Mesendoderm (in vitro differentiated cells): ENCODE measurements around the gene PLET1.

Source experiments
- DNase-seq: peaks from one replicate; pipeline ENCODE4 v3.0.0; 2013
- H2AK5ac ChIP-seq: 2 replicates; pipeline ENCODE4 v1.6.1; 2013; ENCODE audit warnings: low read length, inconsistent platforms
- H2BK120ac ChIP-seq: 2 replicates; pipeline ENCODE4 v1.6.1; 2013; ENCODE audit warnings: low read depth, mild to moderate bottlenecking, low read length, moderate library complexity, mixed read lengths
- H2BK15ac ChIP-seq: replicated peaks from 2 replicates; pipeline ENCODE4 v1.6.1; 2013; ENCODE audit warnings: low read depth, mild to moderate bottlenecking, moderate library complexity
- H2BK5ac ChIP-seq: 2 replicates; pipeline ENCODE4 v1.6.1; 2013; ENCODE audit warnings: low read length, inconsistent platforms
- H3K18ac ChIP-seq: 2 replicates; pipeline ENCODE4 v1.6.1; 2013; ENCODE audit warnings: mild to moderate bottlenecking, low read length, mixed read lengths
- H3K23ac ChIP-seq: one replicate; pipeline ENCODE4 v1.6.1; 2013; ENCODE audit warnings: low read length
- H3K27ac ChIP-seq: 2 replicates; pipeline ENCODE4 v1.5.1; 2013; ENCODE audit warnings: low read depth, mild to moderate bottlenecking, inconsistent platforms, low read length, moderate library complexity
- H3K27me3 ChIP-seq: 2 replicates; pipeline ENCODE4 v1.6.1; 2013; ENCODE audit warnings: low read length, control low read depth, mild to moderate bottlenecking, inconsistent platforms; ENCODE audit not compliant: insufficient read depth, poor library complexity
- H3K36me3 ChIP-seq: 2 replicates; pipeline ENCODE4 v1.6.1; 2013; ENCODE audit warnings: low read length, inconsistent platforms; ENCODE audit not compliant: control insufficient read depth, insufficient read depth
- H3K4ac ChIP-seq: one replicate; pipeline ENCODE4 v1.6.1; 2013; ENCODE audit warnings: low read depth, mild to moderate bottlenecking, low read length, moderate library complexity
- H3K4me1 ChIP-seq: 2 replicates; pipeline ENCODE4 v1.6.1; 2013; ENCODE audit warnings: low read depth, low read length, inconsistent platforms; ENCODE audit not compliant: control insufficient read depth
- H3K4me2 ChIP-seq: 2 replicates; pipeline ENCODE4 v1.6.1; 2013; ENCODE audit warnings: low read length
- H3K4me3 ChIP-seq: 2 replicates; pipeline ENCODE4 v1.5.1; 2013; ENCODE audit warnings: mild to moderate bottlenecking, low read length
- H3K56ac ChIP-seq: one replicate; pipeline ENCODE4 v1.6.1; 2013; ENCODE audit warnings: low read length
- H3K79me1 ChIP-seq: 2 replicates; pipeline ENCODE4 v1.6.1; 2013; ENCODE audit warnings: low read length, inconsistent platforms
- H3K79me2 ChIP-seq: 2 replicates; pipeline ENCODE4 v1.6.1; 2013; ENCODE audit warnings: mild to moderate bottlenecking, low read length; ENCODE audit not compliant: control insufficient read depth, insufficient read depth
- H3K9ac ChIP-seq: 2 replicates; pipeline ENCODE4 v1.6.1; 2013; ENCODE audit warnings: low read length, inconsistent platforms
- H4K5ac ChIP-seq: one replicate; pipeline ENCODE4 v1.6.1; 2013; ENCODE audit warnings: low read length
- H4K8ac ChIP-seq: one replicate; pipeline ENCODE4 v1.6.1; 2013; ENCODE audit warnings: low read depth, mild to moderate bottlenecking, control low read depth, low read length, moderate library complexity
- WGBS: extraction: QIAGEN DNeasy Blood & Tissue Kit; methylation state at CpG from one replicate; pipeline ENCODE4 v1.1.7; 2013; ENCODE audit warnings: low lambda C conversion rate, missing lambda C conversion rate; ENCODE audit not compliant: insufficient coverage; ENCODE audit errors: extremely low coverage; 5-methylcytosine and 5-hydroxymethylcytosine counted together

PLET1 gene

DNA sequence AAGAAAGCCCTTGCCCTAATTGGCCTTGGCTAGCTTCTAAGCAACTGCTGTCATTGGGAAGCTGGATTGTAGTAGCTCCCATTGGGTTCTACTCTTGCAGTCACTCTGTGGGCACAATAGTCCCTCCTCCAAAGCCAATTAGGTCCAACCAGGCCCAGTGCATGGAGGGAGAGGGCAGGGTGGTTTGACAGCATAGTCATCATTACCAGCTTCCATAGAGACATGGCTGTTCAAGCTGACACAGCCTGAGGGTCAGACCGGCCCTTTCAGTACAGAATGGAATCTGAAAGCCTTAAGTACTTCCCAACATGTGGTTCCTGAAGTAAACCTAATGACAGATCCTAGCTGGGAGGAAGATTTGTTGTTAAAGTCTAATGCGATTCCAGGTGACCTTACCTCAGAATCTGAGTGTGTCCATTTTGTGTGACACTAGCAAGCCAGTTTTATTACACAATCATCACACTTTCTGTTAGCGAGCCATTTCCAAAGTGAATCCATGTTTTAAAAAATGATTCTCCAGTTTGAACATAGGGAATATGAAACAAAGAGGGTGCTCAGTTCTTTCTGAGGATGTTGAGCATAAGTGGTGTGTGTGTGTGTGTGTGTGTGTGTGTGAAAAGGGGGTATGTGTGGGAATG, 6.9 kb downstream of the PLET1 start:
- Histone ChIP-seq H3K36me3 (no peaks in the 10 kb centered on the region), H4K5ac (no peak overlapping the region), H3K23ac (no peak overlapping the region), H2BK15ac (no peak overlapping the region), H3K9ac (no peak overlapping the region), H3K4ac (no peak overlapping the region), H3K27ac (no peak overlapping the region), H2AK5ac (no peak overlapping the region), H3K56ac (no peak overlapping the region), H3K4me3 (no peak overlapping the region), H3K79me1 (no peaks in the 10 kb centered on the region), H2BK5ac (no peak overlapping the region), H3K18ac (no peak overlapping the region), H3K27me3 (no peaks in the 10 kb centered on the region), H2BK120ac (no peak overlapping the region), H4K8ac (no peak overlapping the region), H3K4me1 (no peaks in the 10 kb centered on the region), H3K79me2 (no peaks in the 10 kb centered on the region), H3K4me2 (no peak overlapping the region)
- no CpG with 5 or more reads among the region's 3 CpGs for WGBS
- peak; percentile 22 for DNase-seq

DNA sequence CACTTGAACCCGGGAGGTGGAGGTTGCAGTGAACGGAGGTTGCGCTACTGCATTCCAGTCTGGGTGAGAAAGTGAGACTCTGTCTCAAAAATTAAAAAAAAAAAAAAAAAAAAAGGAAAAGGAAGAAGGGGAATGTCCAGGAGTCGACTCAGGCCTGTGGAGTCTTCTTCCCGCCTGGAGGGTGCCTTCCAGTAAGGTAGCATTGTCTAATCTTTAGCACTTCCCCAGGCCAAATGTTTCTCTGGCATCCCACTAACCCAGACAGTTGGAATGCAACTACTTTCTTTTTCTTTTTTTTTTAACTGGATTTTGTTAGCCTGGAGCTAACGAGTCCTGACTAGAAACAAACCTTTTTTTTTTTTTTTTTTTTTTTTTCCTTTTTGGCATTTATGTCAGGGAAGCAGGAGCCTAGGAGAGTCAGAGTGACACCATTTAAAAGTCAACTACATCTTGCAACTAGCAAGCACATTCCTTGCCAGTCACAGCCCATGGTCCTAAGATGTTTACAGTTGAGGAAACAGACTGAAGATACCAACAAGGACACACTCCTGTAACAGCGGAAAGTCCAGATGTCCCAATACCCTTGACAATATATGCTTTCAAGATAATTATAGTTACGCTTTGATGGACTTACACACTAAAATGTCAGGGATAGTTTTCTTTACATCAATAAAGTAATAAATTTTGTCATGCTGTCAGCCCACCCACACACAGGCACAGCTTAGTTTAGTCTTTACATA, 10.6 kb downstream of the PLET1 start:
- Histone ChIP-seq H3K79me2 (no peaks in the 10 kb centered on the region), H2BK15ac (no peak overlapping the region), H2AK5ac (no peak overlapping the region), H3K36me3 (no peaks in the 10 kb centered on the region), H3K27me3 (no peaks in the 10 kb centered on the region), H4K5ac (no peak overlapping the region), H3K4me1 (no peaks in the 10 kb centered on the region), H2BK5ac (no peak overlapping the region), H3K4me3 (no peak overlapping the region), H3K4me2 (no peak overlapping the region), H3K56ac (no peak overlapping the region), H4K8ac (no peak overlapping the region), H3K4ac (no peak overlapping the region), H3K23ac (no peak overlapping the region), H2BK120ac (no peak overlapping the region), H3K79me1 (no peaks in the 10 kb centered on the region), H3K9ac (no peak overlapping the region), H3K18ac (no peak overlapping the region), H3K27ac (no peak overlapping the region)
- WGBS: no CpG with 5 or more reads among the region's 8 CpGs
- peak; percentile 44 for DNase-seq

DNA sequence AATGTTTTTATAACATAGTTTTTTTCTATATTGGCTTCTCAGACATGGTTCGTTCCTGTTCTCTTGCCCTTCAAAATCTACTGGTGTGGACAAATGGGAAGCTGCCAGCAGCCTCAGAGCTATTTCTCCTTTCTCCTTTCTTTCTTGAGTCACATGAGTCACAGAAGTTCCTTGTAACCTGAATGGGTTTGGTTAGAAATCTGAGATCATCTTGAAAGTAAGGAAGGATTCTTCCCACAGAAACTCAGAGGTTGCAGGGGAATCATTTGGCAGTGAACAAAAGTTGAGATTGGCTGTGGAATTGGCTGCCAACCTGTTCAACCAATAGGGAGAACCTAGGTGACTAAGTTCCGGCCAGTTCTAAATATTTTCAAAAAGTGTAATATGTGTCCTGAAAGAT, 12.5 kb downstream of the PLET1 start:
- Histone ChIP-seq H3K4me2 (no peak overlapping the region), H4K8ac (no peak overlapping the region), H3K27me3 (no peaks in the 10 kb centered on the region), H3K4ac (no peak overlapping the region), H2BK15ac (no peak overlapping the region), H4K5ac (no peak overlapping the region), H3K27ac (no peak overlapping the region), H2BK120ac (no peak overlapping the region), H3K4me1 (no peaks in the 10 kb centered on the region), H3K56ac (no peak overlapping the region), H3K4me3 (no peak overlapping the region), H3K79me1 (no peaks in the 10 kb centered on the region), H3K23ac (no peak overlapping the region), H3K18ac (no peak overlapping the region), H3K79me2 (no peaks in the 10 kb centered on the region), H2BK5ac (no peak overlapping the region), H3K9ac (no peak overlapping the region), H2AK5ac (no peak overlapping the region), H3K36me3 (no peaks in the 10 kb centered on the region)
- no peak for DNase-seq
- no CpG with 5 or more reads among the region's 2 CpGs for WGBS

DNA sequence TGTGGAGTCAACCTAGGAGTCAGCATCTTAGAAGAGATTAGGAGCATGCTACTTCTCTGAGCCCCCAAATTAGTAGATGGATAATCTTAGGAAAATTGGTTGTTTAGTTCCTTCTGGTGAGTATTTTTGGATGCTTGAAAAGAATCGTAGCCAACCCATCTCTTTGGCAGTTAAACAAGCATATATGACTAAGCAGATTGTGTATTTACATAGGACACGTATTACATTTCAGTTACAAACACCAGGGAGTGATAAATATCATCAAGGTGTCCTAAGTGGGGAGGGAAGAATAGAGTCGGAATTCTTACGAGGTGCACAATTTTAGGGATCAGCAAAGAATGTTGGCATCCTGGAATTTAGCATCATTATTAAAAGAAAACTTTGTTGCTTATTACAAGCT, 13.5 kb downstream of the PLET1 start:
- H3K9ac ChIP-seq: no peak overlapping the region
- no peak overlapping the region for H2BK5ac ChIP-seq
- no peak overlapping the region for H3K27ac ChIP-seq
- H3K79me1 ChIP-seq: no peaks in the 10 kb centered on the region
- no peak for DNase-seq
- no peak overlapping the region for H2BK120ac ChIP-seq
- WGBS: no CpG with 5 or more reads among the region's 4 CpGs
- no peak overlapping the region for H3K4me2 ChIP-seq
- no peak overlapping the region for H3K18ac ChIP-seq
- no peaks in the 10 kb centered on the region for H3K27me3 ChIP-seq
- H3K23ac ChIP-seq: no peak overlapping the region
- no peaks in the 10 kb centered on the region for H3K36me3 ChIP-seq
- no peaks in the 10 kb centered on the region for H3K79me2 ChIP-seq
- H2BK15ac ChIP-seq: no peak overlapping the region
- no peak overlapping the region for H4K5ac ChIP-seq
- no peak overlapping the region for H4K8ac ChIP-seq
- no peak overlapping the region for H3K56ac ChIP-seq
- no peak overlapping the region for H3K4me3 ChIP-seq
- H2AK5ac ChIP-seq: no peak overlapping the region
- no peaks in the 10 kb centered on the region for H3K4me1 ChIP-seq
- no peak overlapping the region for H3K4ac ChIP-seq

DNA sequence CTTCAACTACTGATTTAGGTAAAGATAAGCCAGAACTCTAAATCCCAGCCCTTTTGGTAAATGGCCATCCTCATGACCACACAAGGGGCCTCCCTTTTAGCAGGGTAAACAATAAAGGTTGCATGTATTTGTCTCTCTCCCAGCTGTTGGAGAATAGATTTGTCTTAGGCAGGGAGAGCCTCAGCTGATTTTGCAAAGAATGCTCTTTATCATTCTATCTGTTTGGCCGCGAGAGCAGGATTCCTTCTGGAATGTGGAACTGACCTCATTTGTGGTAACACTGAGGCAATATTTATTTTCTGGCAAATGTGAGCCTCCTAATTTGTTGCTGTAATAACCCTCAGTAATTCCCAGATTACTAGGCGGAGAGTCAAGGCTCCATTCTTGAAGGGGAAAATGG, 19.2 kb downstream of the PLET1 start:
- Histone ChIP-seq H3K18ac (no peak overlapping the region), H3K27ac (no peak overlapping the region), H2AK5ac (no peak overlapping the region), H3K4me3 (no peak overlapping the region), H3K27me3 (no peaks in the 10 kb centered on the region), H3K4ac (no peak overlapping the region), H2BK15ac (no peak overlapping the region), H3K9ac (no peak overlapping the region), H3K23ac (no peak overlapping the region), H3K56ac (no peak overlapping the region), H2BK5ac (no peak overlapping the region), H3K4me1 (no peaks in the 10 kb centered on the region), H3K4me2 (no peak overlapping the region), H4K8ac (no peak overlapping the region), H2BK120ac (no peak overlapping the region), H3K36me3 (peaks cover 4% of the 10 kb centered on the region), H3K79me2 (no peaks in the 10 kb centered on the region), H3K79me1 (no peaks in the 10 kb centered on the region), H4K5ac (no peak overlapping the region)
- no peak for DNase-seq
- no CpG with 5 or more reads among the region's 3 CpGs for WGBS

DNA sequence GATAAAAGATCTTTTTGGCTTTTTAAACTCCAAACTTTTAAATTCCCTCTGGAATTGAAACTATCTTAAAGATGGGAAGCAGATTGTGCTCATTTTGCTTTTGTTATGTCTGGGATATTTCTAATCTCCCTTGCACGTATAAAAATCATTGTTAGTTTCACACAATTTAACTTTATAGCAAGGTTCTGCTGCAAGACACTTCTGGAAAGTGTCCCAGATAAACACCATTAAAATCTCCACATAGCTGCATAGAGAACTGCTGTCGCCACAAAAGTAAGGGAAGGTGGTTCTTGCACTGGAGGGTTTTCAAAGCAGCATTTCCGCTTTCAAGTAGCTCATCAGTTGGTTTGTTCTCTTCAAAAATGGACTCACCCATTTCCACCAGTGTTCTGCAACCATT, 22.6 kb downstream of the PLET1 start:
- Histone ChIP-seq H4K8ac (no peak overlapping the region), H2BK5ac (no peak overlapping the region), H3K27me3 (no peaks in the 10 kb centered on the region), H4K5ac (no peak overlapping the region), H3K4ac (no peak overlapping the region), H3K79me2 (no peaks in the 10 kb centered on the region), H2BK15ac (no peak overlapping the region), H3K56ac (no peak overlapping the region), H3K4me2 (no peak overlapping the region), H2BK120ac (no peak overlapping the region), H3K18ac (no peak overlapping the region), H3K23ac (no peak overlapping the region), H3K9ac (no peak overlapping the region), H3K27ac (no peak overlapping the region), H2AK5ac (no peak overlapping the region), H3K4me1 (no peaks in the 10 kb centered on the region), H3K36me3 (peaks cover 4% of the 10 kb centered on the region), H3K4me3 (no peak overlapping the region), H3K79me1 (no peaks in the 10 kb centered on the region)
- DNase-seq: no peak
- WGBS: no CpG with 5 or more reads among the region's 3 CpGs
